Suprapubic skin (tissue), 3 donors: ENCODE measurements around the gene TIAM1.

ENCODE experiments used
- POLR2A ChIP-seq, 2 donors: fragments of 450-650 bp; IDR thresholded peaks; one replicate each; pipeline ENCODE4 v1.6.1; 2017; ENCODE audit warnings: antibody characterized with exemption in 2 of 2, mild to moderate bottlenecking in 2 of 2, moderate library complexity in 2 of 2
- TF ChIP-seq, protein P1 (sequence below), 2 donors: fragments of 200-600 bp in 1 of 2; fragments of 450-650 bp in 1 of 2; sonication (generic) in 1 of 2; IDR thresholded peaks; one replicate each; pipeline ENCODE4 v1.5.1; 2016 to 2019; ENCODE audit warnings: antibody characterized with exemption in 2 of 2, mild to moderate bottlenecking in 1 of 2, moderate library complexity in 1 of 2

DNA sequence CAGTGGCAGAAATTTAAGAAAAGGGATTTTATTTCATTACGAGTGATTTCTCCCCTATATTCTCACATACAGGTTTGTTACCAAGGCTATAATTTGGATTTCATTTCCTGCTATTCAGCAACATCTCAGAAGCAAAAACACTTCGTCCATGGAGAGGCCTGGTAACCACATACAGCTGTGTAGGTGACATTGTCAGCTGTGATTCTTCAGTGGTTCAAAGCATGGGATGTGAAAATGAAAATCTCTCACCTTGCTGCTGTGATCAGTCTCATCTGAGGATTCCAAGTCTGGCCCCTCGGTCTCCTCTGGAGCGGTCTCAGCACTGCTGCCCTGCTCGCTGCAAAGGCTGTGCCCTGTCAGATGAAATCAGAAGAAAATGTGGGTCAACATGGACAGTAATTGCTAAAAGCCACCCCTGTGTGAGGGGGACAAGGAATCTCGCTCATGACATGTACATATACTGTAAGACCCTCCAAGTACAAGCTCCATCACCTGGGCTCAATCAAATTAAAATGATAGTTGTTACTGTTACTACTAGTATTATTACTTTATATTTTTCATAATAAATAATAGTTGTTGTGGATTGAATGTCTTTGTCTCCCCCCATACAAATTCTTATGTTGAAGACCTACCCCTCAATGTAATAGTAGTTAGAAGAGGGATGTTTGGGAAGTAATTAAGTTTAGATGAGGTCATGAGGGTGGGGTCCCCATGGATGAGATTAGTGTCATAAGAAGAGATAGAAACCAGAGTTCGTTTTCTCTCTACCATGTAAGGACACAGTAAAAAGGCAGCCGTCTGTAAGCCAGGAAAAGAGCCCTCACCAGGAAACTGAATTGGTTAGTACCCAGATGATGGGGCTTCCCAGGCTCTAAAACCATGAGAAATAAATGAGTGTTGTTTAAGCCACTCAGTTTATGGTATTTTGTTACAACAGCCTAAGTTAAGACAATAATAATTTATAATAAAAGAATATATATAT is 179.1 kb downstream of the TIAM1 start:
- TF ChIP-seq, protein P1, sequence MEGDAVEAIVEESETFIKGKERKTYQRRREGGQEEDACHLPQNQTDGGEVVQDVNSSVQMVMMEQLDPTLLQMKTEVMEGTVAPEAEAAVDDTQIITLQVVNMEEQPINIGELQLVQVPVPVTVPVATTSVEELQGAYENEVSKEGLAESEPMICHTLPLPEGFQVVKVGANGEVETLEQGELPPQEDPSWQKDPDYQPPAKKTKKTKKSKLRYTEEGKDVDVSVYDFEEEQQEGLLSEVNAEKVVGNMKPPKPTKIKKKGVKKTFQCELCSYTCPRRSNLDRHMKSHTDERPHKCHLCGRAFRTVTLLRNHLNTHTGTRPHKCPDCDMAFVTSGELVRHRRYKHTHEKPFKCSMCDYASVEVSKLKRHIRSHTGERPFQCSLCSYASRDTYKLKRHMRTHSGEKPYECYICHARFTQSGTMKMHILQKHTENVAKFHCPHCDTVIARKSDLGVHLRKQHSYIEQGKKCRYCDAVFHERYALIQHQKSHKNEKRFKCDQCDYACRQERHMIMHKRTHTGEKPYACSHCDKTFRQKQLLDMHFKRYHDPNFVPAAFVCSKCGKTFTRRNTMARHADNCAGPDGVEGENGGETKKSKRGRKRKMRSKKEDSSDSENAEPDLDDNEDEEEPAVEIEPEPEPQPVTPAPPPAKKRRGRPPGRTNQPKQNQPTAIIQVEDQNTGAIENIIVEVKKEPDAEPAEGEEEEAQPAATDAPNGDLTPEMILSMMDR (IDR thresholded peaks at IDR 0.05), result no peak
- TF ChIP-seq POLR2A (IDR thresholded peaks at IDR 0.05), result no peak
